Osteocyte (in vitro differentiated cells): ENCODE results near the gene RREB1. TPM values are rescaled to one million over a fixed set of nuclear protein-coding genes. Genes with fewer than 3 reads are reported as not detected.

Source experiments
- DNase-seq: peaks from one replicate; pipeline ENCODE4 v3.0.0; 2021; ENCODE audit warnings: mixed read lengths; ENCODE audit not compliant: unreplicated experiment; ENCODE audit errors: extremely low spot score
- H3K27ac Mint-ChIP-seq: one replicate; pipeline ENCODE4 v1.8.0; 2021; ENCODE audit warnings: mild to moderate bottlenecking, mixed read lengths; ENCODE audit not compliant: unreplicated experiment
- H3K27me3 Mint-ChIP-seq: one replicate; pipeline ENCODE4 v1.8.0; 2021; ENCODE audit warnings: mixed read lengths; ENCODE audit not compliant: unreplicated experiment
- H3K36me3 Mint-ChIP-seq: one replicate; pipeline ENCODE4 v1.8.0; 2021; ENCODE audit warnings: mixed read lengths; ENCODE audit not compliant: unreplicated experiment
- H3K4me1 Mint-ChIP-seq: one replicate; pipeline ENCODE4 v1.8.0; 2021; ENCODE audit warnings: mixed read lengths; ENCODE audit not compliant: unreplicated experiment
- H3K4me3 Mint-ChIP-seq: one replicate; pipeline ENCODE4 v1.8.0; 2021; ENCODE audit warnings: mild to moderate bottlenecking, moderate library complexity, mixed read lengths; ENCODE audit not compliant: unreplicated experiment
- H3K9me3 Mint-ChIP-seq: one replicate; pipeline ENCODE4 v1.8.0; 2021; ENCODE audit warnings: mixed read lengths; ENCODE audit not compliant: unreplicated experiment
- total RNA-seq: library from RNA; stranded (reverse); gene quantifications from 2 replicates; pipeline ENCODE4 v1.2.1, GENCODE V29; 2021
- TF ChIP-seq, protein P1 (sequence below): fragments of 200-600 bp; sonication (generic); IDR thresholded peaks from 2 replicates; pipeline ENCODE4 v1.5.0; 2021; ENCODE audit warnings: antibody characterized with exemption, mild to moderate bottlenecking, moderate library complexity

RREB1 gene
- total RNA-seq, 1 donor from 2014 or later = 29.9 TPM

GRCh38 chr6:7207720-7208119, 100.0 kb downstream of the RREB1 start:
- Mint-ChIP-seq H3K27me3 (no peaks in the 10 kb centered on the region), H3K36me3 (peaks cover 38% of the 10 kb centered on the region), H3K27ac (no peak overlapping the region), H3K4me1 (peaks cover 8% of the 10 kb centered on the region), H3K4me3 (no peak overlapping the region), H3K9me3 (no peaks in the 10 kb centered on the region)
- TF ChIP-seq, protein P1, sequence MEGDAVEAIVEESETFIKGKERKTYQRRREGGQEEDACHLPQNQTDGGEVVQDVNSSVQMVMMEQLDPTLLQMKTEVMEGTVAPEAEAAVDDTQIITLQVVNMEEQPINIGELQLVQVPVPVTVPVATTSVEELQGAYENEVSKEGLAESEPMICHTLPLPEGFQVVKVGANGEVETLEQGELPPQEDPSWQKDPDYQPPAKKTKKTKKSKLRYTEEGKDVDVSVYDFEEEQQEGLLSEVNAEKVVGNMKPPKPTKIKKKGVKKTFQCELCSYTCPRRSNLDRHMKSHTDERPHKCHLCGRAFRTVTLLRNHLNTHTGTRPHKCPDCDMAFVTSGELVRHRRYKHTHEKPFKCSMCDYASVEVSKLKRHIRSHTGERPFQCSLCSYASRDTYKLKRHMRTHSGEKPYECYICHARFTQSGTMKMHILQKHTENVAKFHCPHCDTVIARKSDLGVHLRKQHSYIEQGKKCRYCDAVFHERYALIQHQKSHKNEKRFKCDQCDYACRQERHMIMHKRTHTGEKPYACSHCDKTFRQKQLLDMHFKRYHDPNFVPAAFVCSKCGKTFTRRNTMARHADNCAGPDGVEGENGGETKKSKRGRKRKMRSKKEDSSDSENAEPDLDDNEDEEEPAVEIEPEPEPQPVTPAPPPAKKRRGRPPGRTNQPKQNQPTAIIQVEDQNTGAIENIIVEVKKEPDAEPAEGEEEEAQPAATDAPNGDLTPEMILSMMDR = no peak
- no peak for DNase-seq

DNA sequence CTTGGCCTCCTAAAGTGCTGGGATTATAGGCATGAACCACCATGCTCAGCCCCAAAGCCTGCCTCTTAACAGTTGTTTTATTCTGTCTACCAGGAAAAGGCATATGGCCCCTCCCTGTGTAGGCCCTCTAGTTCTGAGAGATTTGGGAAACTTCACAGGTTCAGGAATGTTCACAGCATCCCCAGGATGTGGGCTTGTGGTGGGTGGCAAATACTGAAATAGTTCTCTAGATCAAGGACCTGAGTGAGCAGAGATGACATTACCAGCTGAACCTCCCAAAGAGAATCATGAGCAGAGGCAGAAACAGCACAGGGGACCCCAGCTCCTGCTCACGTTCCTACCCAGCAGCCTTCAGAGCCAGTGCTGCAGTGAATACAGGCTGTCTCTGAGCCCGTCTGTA, 105.7 kb downstream of the RREB1 start:
- no peaks in the 10 kb centered on the region for H3K9me3 Mint-ChIP-seq
- TF ChIP-seq, protein P1 = no peak
- H3K27ac Mint-ChIP-seq = no peak overlapping the region
- DNase-seq = no peak
- no peaks in the 10 kb centered on the region for H3K27me3 Mint-ChIP-seq
- no peak overlapping the region for H3K4me3 Mint-ChIP-seq
- H3K36me3 Mint-ChIP-seq = peaks cover 55% of the 10 kb centered on the region
- peaks cover 13% of the 10 kb centered on the region for H3K4me1 Mint-ChIP-seq

GRCh38 chr6:7214468-7214867, 106.7 kb downstream of the RREB1 start:
- no peak overlapping the region for H3K4me3 Mint-ChIP-seq
- peaks cover 20% of the 10 kb centered on the region for H3K4me1 Mint-ChIP-seq
- peak overlapping the region; percentile 31 for H3K27ac Mint-ChIP-seq
- TF ChIP-seq, protein P1 = no peak
- H3K9me3 Mint-ChIP-seq = no peaks in the 10 kb centered on the region
- peaks cover 55% of the 10 kb centered on the region for H3K36me3 Mint-ChIP-seq
- no peaks in the 10 kb centered on the region for H3K27me3 Mint-ChIP-seq
- DNase-seq = no peak

DNA sequence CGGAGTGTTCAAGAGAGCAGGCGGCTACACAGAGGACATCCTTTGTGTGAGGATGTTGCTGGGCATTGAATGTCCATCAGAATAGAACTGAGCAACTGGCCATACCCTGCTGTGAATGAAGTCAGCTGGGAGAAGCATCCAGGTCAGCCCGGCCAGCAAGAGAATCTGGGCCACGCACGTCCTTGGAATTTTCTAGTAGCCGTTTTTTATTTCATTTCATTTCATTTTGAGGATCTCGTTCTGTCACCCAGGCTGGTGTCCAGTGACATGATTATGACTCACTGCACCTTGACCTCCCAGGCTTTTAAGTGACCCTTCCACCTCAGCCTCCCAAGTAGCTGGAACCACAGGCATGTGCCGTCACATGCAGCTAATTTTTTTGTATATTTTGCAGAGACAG, 107.4 kb downstream of the RREB1 start:
- no peak for DNase-seq
- no peaks in the 10 kb centered on the region for H3K27me3 Mint-ChIP-seq
- H3K4me3 Mint-ChIP-seq = no peak overlapping the region
- H3K36me3 Mint-ChIP-seq = peaks cover 54% of the 10 kb centered on the region
- no peaks in the 10 kb centered on the region for H3K9me3 Mint-ChIP-seq
- no peak overlapping the region for H3K27ac Mint-ChIP-seq
- H3K4me1 Mint-ChIP-seq = peaks cover 23% of the 10 kb centered on the region
- TF ChIP-seq, protein P1 = no peak

DNA sequence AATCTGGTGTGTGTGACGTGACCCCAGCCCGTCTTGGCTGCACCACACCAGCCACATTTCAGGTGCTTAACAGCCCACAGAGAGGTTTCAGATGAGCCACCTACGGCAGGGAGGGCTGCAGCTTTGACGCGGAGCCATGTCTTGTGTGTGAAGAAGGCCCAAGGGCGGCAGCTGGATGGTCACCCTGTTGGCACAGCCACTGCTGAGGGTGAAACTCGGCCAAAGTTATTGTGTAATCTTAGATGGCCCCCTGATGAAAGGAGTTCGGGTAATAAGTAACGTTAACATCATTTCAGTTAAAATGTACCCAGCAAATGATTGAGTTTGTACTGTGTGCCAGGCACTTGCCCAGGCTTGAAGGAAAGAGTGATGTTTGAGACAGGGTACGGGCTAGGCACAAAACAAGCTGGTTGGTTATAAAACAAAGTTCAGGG, 108.1 kb downstream of the RREB1 start:
- Mint-ChIP-seq H3K9me3 (no peaks in the 10 kb centered on the region), H3K4me1 (peaks cover 23% of the 10 kb centered on the region), H3K4me3 (no peak overlapping the region), H3K27me3 (no peaks in the 10 kb centered on the region), H3K36me3 (peaks cover 49% of the 10 kb centered on the region), H3K27ac (no peak overlapping the region)
- TF ChIP-seq, protein P1 = no peak
- DNase-seq = no peak
